HCT116 (cell line): ENCODE data around the gene ABCC10. TPM values are rescaled to one million over a fixed set of nuclear protein-coding genes. Genes with fewer than 3 reads are reported as not detected.

Experiments used
- ATAC-seq: fragments of 200-7000 bp; cut with Tn5 transposase; 2 replicates; pipeline ENCODE4 v1.9.1; 2020; ENCODE audit warnings: mild to moderate bottlenecking, moderate library complexity
- BruUV-seq: library from RNA; stranded (reverse); fragments of 400-500 nt; replicated peaks from 2 replicates; lab custom pipeline; 2021; lab: Mats Ljungman, UMichigan
- CTCF ChIA-PET: fragments of 300-600 bp; sonication (Branson Sonifier 250); formaldehyde crosslinking; loops from one replicate; lab custom pipeline; 2021; ENCODE audit warnings: antibody characterized with exemption; lab: Charles Lee
- POLR2A ChIA-PET: fragments of 300-600, 350-600 bp; sonication (Branson Sonifier 250); formaldehyde crosslinking; loops from one replicate; lab custom pipeline; 2021; ENCODE audit warnings: antibody characterized with exemption; lab: Charles Lee
- RAD21 ChIA-PET, 2 experiments: fragments of 300-600 bp; sonication (Branson Sonifier 250); formaldehyde crosslinking; loops; one replicate each; lab custom pipeline; 2023; ENCODE audit warnings: low total read pairs in 2 of 2; ENCODE audit not compliant: uncharacterized antibody in 2 of 2, unreplicated experiment in 2 of 2, low non-redundant PET in 1 of 2; lab: Charles Lee
- DNase-seq: peaks from one replicate; pipeline ENCODE4 v3.0.0-alpha.2; 2010; ENCODE audit warnings: low read depth, low spot score
- H2AFZ ChIP-seq: fragments of 200-600 bp; shearing (Covaris generic), sonication (generic); 2 replicates; pipeline ENCODE4 v1.6.1; 2017; ENCODE audit warnings: low read depth, mixed run types, mixed read lengths, antibody characterized with exemption, low read length; ENCODE audit not compliant: poor library complexity, severe bottlenecking
- H3K27ac ChIP-seq: 2 replicates; pipeline ENCODE4 v1.5.1; 2012; ENCODE audit warnings: low read depth, low read length
- H3K27me3 ChIP-seq: fragments of 200-600 bp; sonication (generic); 2 replicates; pipeline ENCODE4 v1.6.1; 2016; ENCODE audit warnings: mixed run types, low read length, mixed read lengths; ENCODE audit not compliant: insufficient read depth
- H3K36me3 ChIP-seq, 2 experiments: fragments of 200-500 bp in 1 of 2; fragments of 200-600 bp in 1 of 2; sonication (Bioruptor generic) in 1 of 2; sonication (generic) in 1 of 2; 2 replicates each; pipeline versions ENCODE4 v1.5.1 to v1.6.1; 2014 to 2016; ENCODE audit warnings: low read length in 2 of 2, inconsistent platforms in 1 of 2, mixed read lengths in 1 of 2, mixed run types in 1 of 2; ENCODE audit not compliant: insufficient read depth in 2 of 2, control insufficient read depth in 1 of 2
- H3K4me1 ChIP-seq, 2 experiments: fragments of 200-600 bp in 1 of 2; sonication (generic) in 1 of 2; 2 replicates each; pipeline versions ENCODE4 v1.5.1 to v1.6.1; 2012 to 2017; ENCODE audit warnings: low read length in 2 of 2, inconsistent platforms in 1 of 2, mild to moderate bottlenecking in 1 of 2, mixed read lengths in 1 of 2, mixed run types in 1 of 2, moderate library complexity in 1 of 2; ENCODE audit not compliant: insufficient read depth in 2 of 2, control insufficient read depth in 1 of 2
- H3K4me2 ChIP-seq: fragments of 200-600 bp; sonication (generic); 2 replicates; pipeline ENCODE4 v1.6.1; 2017; ENCODE audit warnings: mixed run types, low read length, mixed read lengths
- H3K4me3 ChIP-seq, 2 experiments: fragments of 200-600 bp in 1 of 2; sonication (generic) in 1 of 2; replicated peaks in 1 of 2; 2 replicates each; pipeline ENCODE4 v1.5.1; 2011 to 2016; ENCODE audit warnings: low read length in 2 of 2, control low read depth in 1 of 2, low read depth in 1 of 2, mild to moderate bottlenecking in 1 of 2, mixed read lengths in 1 of 2, mixed run types in 1 of 2
- H3K79me2 ChIP-seq: fragments of 200-600 bp; sonication (generic); 2 replicates; pipeline ENCODE4 v1.6.1; 2017; ENCODE audit warnings: mild to moderate bottlenecking, mixed run types, low read length, moderate library complexity, mixed read lengths; ENCODE audit not compliant: insufficient read depth
- H3K9ac ChIP-seq: fragments of 200-600 bp; sonication (generic); 2 replicates; pipeline ENCODE4 v1.6.1; 2016; ENCODE audit warnings: low read length, mixed read lengths
- H3K9me2 ChIP-seq: fragments of 200-600 bp; sonication (generic), shearing (Covaris generic); 2 replicates; pipeline ENCODE4 v1.6.1; 2017; ENCODE audit warnings: mixed run types, mild to moderate bottlenecking, moderate library complexity; ENCODE audit not compliant: insufficient read depth
- H3K9me3 ChIP-seq, 2 experiments: fragments of 200-500 bp in 1 of 2; fragments of 200-600 bp in 1 of 2; sonication (Bioruptor generic) in 1 of 2; sonication (generic) in 1 of 2; 2 replicates each; pipeline ENCODE4 v1.6.1; 2014 to 2017; ENCODE audit warnings: low read length in 2 of 2, mixed read lengths in 2 of 2, inconsistent platforms in 1 of 2, low read depth in 1 of 2, mild to moderate bottlenecking in 1 of 2, mixed run types in 1 of 2, moderate library complexity in 1 of 2; ENCODE audit not compliant: control insufficient read depth in 1 of 2, insufficient read depth in 1 of 2
- H4K20me1 ChIP-seq: fragments of 200-600 bp; sonication (generic), shearing (Covaris generic); 2 replicates; pipeline ENCODE4 v1.6.1; 2017; ENCODE audit warnings: mixed run types, mild to moderate bottlenecking, moderate library complexity; ENCODE audit not compliant: insufficient read depth
- ATF3 ChIP-seq: IDR thresholded peaks from 2 replicates; pipeline ENCODE4 v1.6.1; 2012
- CTCF ChIP-seq, 3 experiments: fragments of 200-600 bp in 1 of 3; sonication (generic) in 1 of 3; IDR thresholded peaks in 2 of 3; conservative IDR thresholded peaks in 1 of 3; 2 replicates each; pipeline ENCODE4 v1.5.1; 2012 to 2017; ENCODE audit warnings: low read depth in 2 of 3, low read length in 2 of 3, antibody characterized with exemption in 1 of 3, borderline replicate concordance in 1 of 3, control low read depth in 1 of 3, mild to moderate bottlenecking in 1 of 3, mixed read lengths in 1 of 3, mixed run types in 1 of 3, moderate library complexity in 1 of 3; ENCODE audit not compliant: insufficient read depth in 1 of 3
- FOSL1 ChIP-seq: IDR thresholded peaks from 2 replicates; pipeline ENCODE4 v1.6.1; 2012; ENCODE audit warnings: low read depth
- RAD21 ChIP-seq: IDR thresholded peaks from 2 replicates; pipeline ENCODE4 v1.6.1; 2012; ENCODE audit warnings: low read depth, mild to moderate bottlenecking
- REST ChIP-seq: IDR thresholded peaks from 2 replicates; pipeline ENCODE4 v1.6.1; 2012; ENCODE audit warnings: low read depth
- intact Hi-C: fragments of 100-400 bp; cut with micrococcal nuclease; formaldehyde crosslinking; loops from 2 replicates; pipeline ENCODE4 v1.10.0; 2022
- total RNA-seq: library from RNA; stranded (reverse); gene quantifications from one replicate; pipeline ENCODE4 v1.2.1, GENCODE V29; 2021; ENCODE audit not compliant: unreplicated experiment

The ABCC10 gene
- total RNA-seq, 1 experiment from 2014 or later: 29.9 TPM

GRCh38 chr6:43459535-43459934, 32.2 kb downstream of the ABCC10 start:
- no TSS peak for BruUV-seq
- POLR2A ChIA-PET: no interaction called here

More at GRCh38 chr6:43459535-43459934, 32.2 kb downstream of the ABCC10 start:
- Histone ChIP-seq H3K4me3 (no peak overlapping the region), H3K9ac (no peak overlapping the region), H4K20me1 (no peaks in the 10 kb centered on the region), H3K4me1 (peaks cover 8 to 36% of the 10 kb centered on the region in 2 experiments; a peak in 3 of 4 replicates), H3K36me3 (no peaks in the 10 kb centered on the region), H3K27me3 (no peaks in the 10 kb centered on the region), H3K9me2 (no peaks in the 10 kb centered on the region), H3K27ac (no peak overlapping the region), H3K4me2 (no peak overlapping the region), H3K9me3 (no peaks in the 10 kb centered on the region), H2AFZ (no peak overlapping the region), H3K79me2 (no peaks in the 10 kb centered on the region)
- TF ChIP-seq CTCF (IDR thresholded peaks at IDR 0.05 in 2 of 3, conservative IDR thresholded peaks at IDR 0.05 in 1 of 3; ENCODE audit: borderline replicate concordance in 1 of 3, insufficient read depth in 1 of 3, low read depth in 2 of 3, low read length in 2 of 3) (peak in 1 of 3 experiments; percentile 12; a peak in 1 of 6 replicates), REST (no peak), RAD21 (no peak), FOSL1 (no peak), ATF3 (no peak)
- RAD21 ChIA-PET: interaction anchor here in 1 of 2 experiments (0.9 kb wide), 1 partner anchor 18 kb away, joined by 3 read pairs; the partner anchor contains the start of gene TJAP1
- CTCF ChIA-PET: interaction anchor here (0.9 kb wide), 1 partner anchor 37 kb away, joined by 3 read pairs; no protein-coding TSS in a partner anchor
- DNase-seq (no peak), ATAC-seq (no peak)
- intact Hi-C loops: no loop called here
